Panc1 (cell line): ENCODE data around the gene GLT1D1. TPM values are rescaled to one million over a fixed set of nuclear protein-coding genes. Genes with fewer than 3 reads are reported as not detected.

Source experiments
- ATAC-seq: fragments of 200-7000 bp; cut with Tn5 transposase; 2 replicates; pipeline ENCODE4 v1.9.1; 2020; ENCODE audit warnings: mild to moderate bottlenecking, moderate library complexity
- BruUV-seq: library from RNA; stranded (reverse); fragments of 400-500 nt; replicated peaks from 2 replicates; lab custom pipeline; 2021; lab: Mats Ljungman, UMichigan
- CTCF ChIA-PET: fragments of 300-600 bp; sonication (Branson Sonifier 250); formaldehyde crosslinking; loops from one replicate; lab custom pipeline; 2022; ENCODE audit warnings: antibody characterized with exemption; lab: Charles Lee
- POLR2A ChIA-PET: fragments of 300-600 bp; sonication (Branson Sonifier 250); formaldehyde crosslinking; loops from one replicate; lab custom pipeline; 2022; ENCODE audit warnings: antibody characterized with exemption; lab: Charles Lee
- DNase-seq: peaks from one replicate; pipeline ENCODE4 v3.0.0-alpha.2; 2010; ENCODE audit warnings: low read depth, low spot score
- H3K27ac ChIP-seq: 2 replicates; pipeline ENCODE4 v1.5.1; 2011; ENCODE audit warnings: mild to moderate bottlenecking, low read length, inconsistent platforms
- H3K27me3 ChIP-seq: fragments of 200-500 bp; sonication (Bioruptor generic); 2 replicates; pipeline ENCODE4 v1.6.0; 2014; ENCODE audit warnings: low read length, inconsistent platforms; ENCODE audit not compliant: control insufficient read depth, insufficient read depth
- H3K36me3 ChIP-seq: fragments of 200-500 bp; sonication (Bioruptor generic); 2 replicates; pipeline ENCODE4 v1.5.1; 2014; ENCODE audit warnings: inconsistent platforms, mild to moderate bottlenecking, low read length, moderate library complexity; ENCODE audit not compliant: control insufficient read depth, insufficient read depth
- H3K4me1 ChIP-seq: 2 replicates; pipeline ENCODE4 v1.5.1; 2011; ENCODE audit warnings: inconsistent platforms, mild to moderate bottlenecking, low read length, moderate library complexity; ENCODE audit not compliant: control insufficient read depth, insufficient read depth
- H3K4me3 ChIP-seq, 2 experiments: 2 replicates each; pipeline ENCODE4 v1.5.1; 2011 to 2012; ENCODE audit warnings: low read depth in 2 of 2, low read length in 2 of 2, mild to moderate bottlenecking in 2 of 2, inconsistent platforms in 1 of 2, moderate library complexity in 1 of 2
- H3K9me3 ChIP-seq: fragments of 200-500 bp; sonication (Bioruptor generic); 2 replicates; pipeline ENCODE4 v1.5.1; 2014; ENCODE audit warnings: low read depth, mild to moderate bottlenecking, inconsistent platforms, low read length, moderate library complexity; ENCODE audit not compliant: control insufficient read depth, insufficient read depth
- POLR2AphosphoS5 ChIP-seq: IDR thresholded peaks from 2 replicates; pipeline ENCODE4 v1.6.1; 2012; ENCODE audit warnings: mild to moderate bottlenecking, low read depth, low read length, moderate library complexity
- REST ChIP-seq, 2 experiments: IDR thresholded peaks; 2 replicates each; pipeline ENCODE4 v1.6.1; 2011 to 2012; ENCODE audit warnings: low read depth in 2 of 2, control low read depth in 1 of 2, low read length in 1 of 2, mild to moderate bottlenecking in 1 of 2, moderate library complexity in 1 of 2; ENCODE audit not compliant: insufficient read depth in 1 of 2
- SIN3A ChIP-seq: IDR thresholded peaks from 2 replicates; pipeline ENCODE4 v1.6.1; 2012; ENCODE audit warnings: low read depth, mild to moderate bottlenecking, low read length, moderate library complexity, borderline replicate concordance; ENCODE audit not compliant: insufficient read depth
- TCF7L2 ChIP-seq: IDR thresholded peaks from 2 replicates; pipeline ENCODE4 v1.6.1; 2011; ENCODE audit warnings: mild to moderate bottlenecking, low read depth, low read length, inconsistent platforms
- in situ Hi-C: cut with HindIII; loops from 2 replicates; pipeline ENCODE4 v1.10.0; 2016; ENCODE audit warnings: low sequenced_read_pairs, low pct_unique_long_range_greater_than_20kb
- intact Hi-C: fragments of 100-400 bp; cut with micrococcal nuclease; formaldehyde crosslinking; loops from one replicate; pipeline ENCODE4 v1.10.0; 2022; ENCODE audit not compliant: unreplicated experiment
- total RNA-seq: library from RNA; stranded (reverse); gene quantifications from one replicate; pipeline ENCODE4 v1.2.1, GENCODE V29; 2021; ENCODE audit not compliant: unreplicated experiment
- TF ChIP-seq, protein P1 (sequence below): fragments of 450-650 bp; IDR thresholded peaks from 2 replicates; pipeline ENCODE4 v1.5.1; 2017; ENCODE audit warnings: mild to moderate bottlenecking

Gene GLT1D1
- total RNA-seq, 1 experiment from 2014 or later = not detected

DNA sequence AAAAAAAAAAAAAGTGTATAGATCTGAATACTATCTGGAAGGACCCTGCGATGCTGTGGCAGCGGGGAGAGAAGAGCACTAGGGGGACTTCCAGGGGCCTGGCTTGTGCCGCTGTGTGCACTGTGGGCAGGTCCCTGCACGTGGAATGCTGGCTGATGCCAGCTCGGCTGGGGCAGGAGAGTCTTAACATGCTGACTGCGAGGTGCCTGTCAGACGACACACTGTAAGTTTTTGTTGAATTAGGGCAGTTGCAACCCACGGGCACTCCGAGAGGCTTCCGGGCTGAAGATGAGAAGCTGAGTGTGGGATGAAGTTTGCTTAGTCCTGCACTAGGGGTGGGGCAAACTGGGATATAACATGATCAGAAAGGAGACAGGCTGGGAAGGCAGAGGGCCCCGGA lies 10.7 kb downstream of the GLT1D1 start:
- in situ Hi-C loops = no loop called here

GRCh38 chr12:128864516-128865186 lies 11.4 kb downstream of the GLT1D1 start:
- Histone ChIP-seq H3K9me3 (no peaks in the 10 kb centered on the region), H3K4me1 (no peaks in the 10 kb centered on the region), H3K27ac (no peak overlapping the region), H3K36me3 (no peaks in the 10 kb centered on the region), H3K4me3 (no peak overlapping the region), H3K27me3 (no peaks in the 10 kb centered on the region)
- POLR2A ChIA-PET = interaction anchor here (0.6 kb wide), 1 partner anchor 200 kb away, joined by 8 read pairs; no protein-coding TSS in a partner anchor
- TF ChIP-seq SIN3A (no peak), REST (IDR thresholded peaks at IDR 0.05; ENCODE audit: insufficient read depth in 1 of 2, low read depth in 2 of 2, low read length in 1 of 2) (no peak)
- TF ChIP-seq, protein P1, sequence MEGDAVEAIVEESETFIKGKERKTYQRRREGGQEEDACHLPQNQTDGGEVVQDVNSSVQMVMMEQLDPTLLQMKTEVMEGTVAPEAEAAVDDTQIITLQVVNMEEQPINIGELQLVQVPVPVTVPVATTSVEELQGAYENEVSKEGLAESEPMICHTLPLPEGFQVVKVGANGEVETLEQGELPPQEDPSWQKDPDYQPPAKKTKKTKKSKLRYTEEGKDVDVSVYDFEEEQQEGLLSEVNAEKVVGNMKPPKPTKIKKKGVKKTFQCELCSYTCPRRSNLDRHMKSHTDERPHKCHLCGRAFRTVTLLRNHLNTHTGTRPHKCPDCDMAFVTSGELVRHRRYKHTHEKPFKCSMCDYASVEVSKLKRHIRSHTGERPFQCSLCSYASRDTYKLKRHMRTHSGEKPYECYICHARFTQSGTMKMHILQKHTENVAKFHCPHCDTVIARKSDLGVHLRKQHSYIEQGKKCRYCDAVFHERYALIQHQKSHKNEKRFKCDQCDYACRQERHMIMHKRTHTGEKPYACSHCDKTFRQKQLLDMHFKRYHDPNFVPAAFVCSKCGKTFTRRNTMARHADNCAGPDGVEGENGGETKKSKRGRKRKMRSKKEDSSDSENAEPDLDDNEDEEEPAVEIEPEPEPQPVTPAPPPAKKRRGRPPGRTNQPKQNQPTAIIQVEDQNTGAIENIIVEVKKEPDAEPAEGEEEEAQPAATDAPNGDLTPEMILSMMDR = no peak
- CTCF ChIA-PET = no interaction called here
- no peak for DNase-seq
- no peak for ATAC-seq
- BruUV-seq = no TSS peak
- in situ Hi-C loops (no loop called here), intact Hi-C loops (no loop called here)

More for the DNA sequence above, 10.7 kb downstream of the GLT1D1 start:
- Histone ChIP-seq H3K4me1 (no peaks in the 10 kb centered on the region), H3K27me3 (no peaks in the 10 kb centered on the region), H3K9me3 (no peaks in the 10 kb centered on the region), H3K27ac (no peak overlapping the region), H3K4me3 (no peak overlapping the region), H3K36me3 (no peaks in the 10 kb centered on the region)
- ChIA-PET CTCF (interaction anchor here (0.7 kb wide), 1 partner anchor 1102 kb away, joined by 10 read pairs; no protein-coding TSS in a partner anchor), POLR2A (interaction anchor here (0.6 to 0.7 kb wide), 2 partner anchors 51 to 200 kb away, joined by 8 to 13 read pairs; no protein-coding TSS in a partner anchor)
- TF ChIP-seq POLR2AphosphoS5 (no peak), TCF7L2 (no peak), REST (IDR thresholded peaks at IDR 0.05; ENCODE audit: insufficient read depth in 1 of 2, low read depth in 2 of 2, low read length in 1 of 2) (no peak), SIN3A (no peak)
- TF ChIP-seq, protein P1 = no peak
- ATAC-seq = peak; percentile 29; the same call in 1 of the 2 replicates
- DNase-seq = no peak
- intact Hi-C loops = no loop called here
- no TSS peak for BruUV-seq
